ENCODE measurements around the gene RBMY1J.
A peak's percentile ranks its signal among the peaks of the same experiment; 100 is the strongest.
"Not testable (repeated sequence)": the region's sequence is repeated elsewhere in the genome, so short reads cannot be mapped to it uniquely, and the experiment has no call there.

RBMY1J gene

GRCh38 chrY:22403110-22403509 lies at the start of gene RBMY1J:
Gene RBMY1J (plus strand): TSS chrY:22403410. CDS start chrY:22405448, 2,038 bp downstream.
- not testable (repeated sequence) for DNase-seq

DNA sequence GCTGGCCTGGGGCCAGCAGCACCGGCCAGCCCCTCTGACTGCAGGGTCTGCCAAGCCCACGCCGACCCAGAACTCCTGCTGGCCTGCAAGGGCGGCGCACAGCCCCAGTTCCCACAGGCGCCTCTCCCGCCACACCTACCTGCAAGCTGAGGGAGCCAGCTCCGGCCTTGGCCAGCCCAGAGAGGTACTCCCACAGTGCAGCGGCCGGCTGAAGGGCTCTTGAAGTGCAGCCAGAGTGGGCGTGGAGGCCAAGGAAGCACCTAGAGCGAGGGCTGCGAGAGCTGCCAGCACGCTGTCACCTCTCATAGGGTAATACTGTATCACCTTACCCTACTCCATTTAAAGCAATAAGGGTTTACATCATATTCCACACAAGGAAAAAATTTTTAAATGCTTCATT lies 35.8 kb upstream of the RBMY1J start:
- DNase-seq: no peak

GRCh38 chrY:22370623-22371022 lies 32.6 kb upstream of the RBMY1J start:
- peak; percentile 74 for DNase-seq

- no peak for DNase-seq
Observed at GRCh38 chrY:22373494-22373893, 29.7 kb upstream of the RBMY1J start.

GRCh38 chrY:22444718-22445396 lies 41.6 kb downstream of the RBMY1J start:
- DNase-seq: not testable (repeated sequence)

DNA sequence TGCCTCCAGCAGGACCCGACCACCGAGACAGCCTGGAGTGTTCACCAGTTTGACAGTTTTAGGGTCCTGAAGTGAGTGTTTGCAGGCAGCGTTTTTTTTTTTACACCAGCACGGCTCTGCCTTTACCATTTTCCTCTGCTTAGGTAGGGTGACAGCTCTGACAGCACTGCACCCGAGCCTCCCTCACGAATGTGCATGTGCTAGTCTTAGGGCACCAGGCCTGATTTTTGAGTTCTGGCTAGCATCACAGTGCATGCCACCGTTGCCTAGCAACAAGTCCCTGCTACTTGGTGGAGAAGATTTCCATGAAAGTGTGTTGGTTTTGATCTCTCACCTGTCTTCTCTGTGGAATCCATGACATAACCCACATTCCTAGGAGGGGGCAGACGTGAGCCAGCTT lies 52.3 kb downstream of the RBMY1J start:
- not testable (repeated sequence) for DNase-seq

- not testable (repeated sequence) for DNase-seq
Observed at GRCh38 chrY:22461962-22462361, 58.8 kb downstream of the RBMY1J start.
